AG09319 (cell line): Measurements from ENCODE around the gene MOK.
"Not testable (repeated sequence)": the region's sequence is repeated elsewhere in the genome, so short reads cannot be mapped to it uniquely, and the experiment has no call there.

Experiments
- DNase-seq: peaks from one replicate; pipeline ENCODE4 v3.0.0-alpha.2; 2010; ENCODE audit warnings: low read depth; ENCODE audit errors: extremely low read depth
- CTCF ChIP-seq: IDR thresholded peaks from 2 replicates; pipeline ENCODE4 v1.5.1; 2011; ENCODE audit warnings: low read depth, mild to moderate bottlenecking, inconsistent platforms, low read length, moderate library complexity

MOK gene

DNA sequence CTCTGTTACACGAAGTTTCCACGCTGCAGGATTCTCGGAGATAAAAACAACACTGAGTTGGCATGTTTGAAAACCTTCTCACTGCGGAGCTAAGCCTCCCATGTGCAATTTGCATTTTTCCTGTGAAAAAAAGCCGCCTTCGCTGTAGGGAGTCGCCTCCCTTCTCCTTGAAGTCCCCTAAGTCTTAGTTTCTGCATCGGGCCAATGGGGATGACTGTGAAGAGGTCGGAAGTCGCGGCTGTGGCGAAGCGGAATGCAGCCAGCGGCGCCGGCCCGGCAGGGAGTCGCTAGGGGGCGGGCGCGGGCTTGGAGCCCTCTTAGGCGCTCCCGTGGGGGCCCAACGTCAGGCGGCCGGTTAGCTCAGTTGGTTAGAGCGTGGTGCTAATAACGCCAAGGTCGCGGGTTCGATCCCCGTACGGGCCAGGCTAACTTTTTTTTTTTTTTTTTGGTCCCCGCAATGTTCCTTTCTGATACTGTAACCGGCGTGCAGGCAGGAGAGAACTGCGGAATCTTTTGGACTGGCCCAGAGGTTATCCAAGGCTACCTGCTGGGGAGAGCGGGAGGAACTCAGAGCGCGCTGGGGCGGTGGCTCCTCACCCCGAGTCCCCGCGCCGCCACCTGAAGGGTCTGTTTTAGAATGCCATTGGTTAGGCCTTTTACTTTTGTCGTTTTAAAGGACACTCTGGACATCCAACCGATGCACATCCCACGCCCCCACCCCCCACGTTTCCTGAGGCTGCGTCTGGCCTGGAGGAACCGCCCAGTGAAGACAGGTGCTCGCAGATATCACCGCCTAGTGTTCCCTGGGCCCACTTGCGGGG is 12.0 kb upstream of the MOK start:
- TF ChIP-seq CTCF = peak; percentile 79
- peak; percentile 75 for DNase-seq

GRCh38 chr14:102316338-102316742 is 11.4 kb upstream of the MOK start:
- TF ChIP-seq CTCF = no peak
- DNase-seq = no peak

DNA sequence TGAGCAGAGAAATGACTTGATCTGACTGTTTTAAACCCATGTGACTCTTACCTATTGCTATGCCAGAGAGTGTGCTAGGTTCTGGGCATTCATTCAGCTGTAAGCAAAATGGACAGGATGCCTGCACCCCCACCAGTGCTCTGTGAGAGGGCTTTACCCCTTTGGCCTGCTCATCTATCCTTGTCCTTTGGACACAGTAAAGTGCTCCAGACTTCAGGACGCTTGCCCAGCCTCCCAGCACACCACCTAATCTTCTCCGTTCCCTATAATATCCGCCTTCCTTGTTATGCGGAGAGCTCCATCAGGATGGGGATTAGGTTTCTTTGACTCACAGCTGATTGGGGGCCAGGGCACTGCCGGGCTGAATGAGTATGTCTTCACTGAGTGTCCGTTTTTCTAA is 10.2 kb upstream of the MOK start:
- DNase-seq = no peak
- no peak for TF ChIP-seq CTCF

- peak; percentile 49 for DNase-seq
- peak; percentile 95 for TF ChIP-seq CTCF
These were observed 9.5 kb upstream of the MOK start for GRCh38 chr14:102314242-102315011.

DNA sequence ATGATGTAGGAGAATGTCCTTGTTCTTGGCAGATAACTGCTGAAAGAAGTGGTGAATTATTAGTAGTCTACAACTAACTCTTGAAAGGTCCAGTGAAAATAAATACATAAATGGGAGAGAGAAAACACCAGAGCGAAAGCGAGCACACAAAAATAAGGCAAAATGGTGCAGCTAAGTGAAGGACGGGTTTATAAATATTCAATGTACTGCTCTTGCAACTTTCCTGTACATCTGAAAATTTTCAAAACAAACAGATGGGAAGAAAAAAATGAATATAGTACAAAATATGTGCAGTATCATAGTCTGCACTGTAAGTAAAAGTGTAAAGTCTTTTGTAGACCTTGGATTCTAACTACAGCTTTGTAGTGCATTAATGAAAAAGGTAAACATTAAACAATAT is 1.3 kb downstream of the MOK start:
- no peak for TF ChIP-seq CTCF

GRCh38 chr14:102298303-102299070 is 6.5 kb downstream of the MOK start:
- not testable (repeated sequence) for DNase-seq

More for the DNA sequence above, 1.3 kb downstream of the MOK start:
- no peak for DNase-seq

DNA sequence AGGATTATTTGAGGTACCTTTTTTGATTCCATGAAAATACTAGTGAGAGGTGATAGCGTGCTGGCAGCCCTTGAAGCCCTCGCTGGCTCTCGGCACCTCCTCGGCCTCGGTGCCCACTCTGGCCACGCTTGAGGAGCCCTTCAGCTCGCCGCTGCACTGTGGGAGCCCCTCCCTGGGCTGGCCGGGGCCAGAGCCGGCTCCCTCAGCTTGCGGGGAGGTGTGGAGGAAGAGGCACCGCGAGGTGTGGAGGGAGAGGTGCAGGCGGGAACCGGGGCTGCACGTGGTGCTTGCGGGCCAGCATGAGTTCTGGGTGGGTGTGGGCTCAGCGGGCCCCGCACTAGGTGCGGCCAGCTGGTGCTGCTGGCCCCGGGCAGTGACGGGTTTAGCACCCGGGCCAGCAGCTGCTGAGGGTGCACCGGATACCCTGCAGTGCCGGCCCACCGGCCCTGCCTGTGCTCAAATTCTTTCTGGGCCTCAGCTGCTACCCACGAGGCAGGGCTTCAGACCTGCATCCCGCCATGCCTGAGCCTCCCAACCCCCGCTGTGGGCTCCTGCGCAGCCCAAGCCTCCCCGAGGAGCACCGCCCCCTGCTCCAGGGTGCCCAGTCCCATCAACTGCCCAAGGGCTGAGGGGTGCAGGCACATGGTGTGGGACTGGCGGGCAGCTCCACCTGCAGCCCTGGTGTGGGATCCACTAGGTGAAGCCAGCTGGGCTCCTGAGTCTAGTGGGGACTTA is 7.4 kb downstream of the MOK start:
- TF ChIP-seq CTCF = no peak
- no peak for DNase-seq
